Transverse colon (tissue), 4 donors: ENCODE measurements around the gene ZNF862. TPM values are rescaled to one million over a fixed set of nuclear protein-coding genes. Genes with fewer than 3 reads are reported as not detected.

Source experiments
- DNase-seq: peaks from one replicate; pipeline ENCODE4 v3.0.0-alpha.2; 2019
- H3K27ac ChIP-seq, 4 donors: fragments of 200-600 bp; sonication (generic); 2 replicates each; pipeline ENCODE4 v1.5.1; 2016 to 2018; ENCODE audit warnings: inconsistent platforms in 4 of 4
- H3K27me3 ChIP-seq: fragments of 200-600 bp; sonication (generic); 2 replicates; pipeline ENCODE4 v1.5.1; 2017; ENCODE audit warnings: inconsistent platforms
- H3K36me3 ChIP-seq, 4 donors: fragments of 200-600 bp; sonication (generic); 2 replicates each; pipeline ENCODE4 v1.5.1; 2017 to 2019; ENCODE audit warnings: inconsistent platforms in 4 of 4
- H3K4me1 ChIP-seq, 4 donors: fragments of 200-600 bp; sonication (generic); 2 replicates each; pipeline ENCODE4 v1.5.1; 2017 to 2020; ENCODE audit warnings: inconsistent platforms in 4 of 4
- H3K4me3 ChIP-seq, 4 donors: fragments of 200-600 bp; sonication (generic); 1 replicate in 1 of 4; 2 replicates in 3 of 4; pipeline versions ENCODE4 v1.5.1 to v1.6.1; 2017 to 2019; ENCODE audit warnings: inconsistent platforms in 4 of 4
- H3K9me3 ChIP-seq, 2 donors: fragments of 200-600 bp; sonication (generic); 2 replicates each; pipeline ENCODE4 v1.5.1; 2017 to 2019; ENCODE audit warnings: inconsistent platforms in 2 of 2
- EP300 ChIP-seq: sonication (generic); formaldehyde crosslinking; IDR thresholded peaks from one replicate; pipeline ENCODE4 v1.6.1; 2017; ENCODE audit warnings: antibody characterized with exemption, low read depth
- POLR2A ChIP-seq: fragments of 450-650 bp; IDR thresholded peaks from one replicate; pipeline ENCODE4 v1.6.1; 2016; ENCODE audit warnings: antibody characterized with exemption, mild to moderate bottlenecking, moderate library complexity
- POLR2AphosphoS5 ChIP-seq, 3 donors: sonication (generic); formaldehyde crosslinking; IDR thresholded peaks; one replicate each; pipeline ENCODE4 v1.6.1; 2016; ENCODE audit warnings: antibody characterized with exemption in 3 of 3
- WGBS, 2 donors: methylation state at CpG; one replicate each; pipeline ENCODE4 v1.1.5; 2018; ENCODE audit warnings: low coverage in 1 of 2; 5-methylcytosine and 5-hydroxymethylcytosine counted together
- in situ Hi-C, 4 donors: fragments of 200-750 bp; cut with MboI; loops; one replicate each; pipeline versions ENCODE4 v1.15.0 to v1.15.1; 2017; ENCODE audit warnings: low sequenced_read_pairs in 3 of 4, low pct_ligation_motif_present in 1 of 4, low pct_unique_long_range_greater_than_20kb in 1 of 4
- intact Hi-C: fragments of 100-400 bp; cut with DNase I; formaldehyde crosslinking; loops from one replicate; pipeline ENCODE4 v1.15.1; 2023; ENCODE audit warnings: low total_unique reads
- total RNA-seq, 4 donors: library from RNA; depleted of rRNA; stranded (reverse); fragments of >200 nt; gene quantifications; one replicate each; pipeline ENCODE4 v1.1.0, GENCODE V29; 2016
- TF ChIP-seq, protein P1 (sequence below), 5 experiments: fragments of 200-600 bp in 3 of 5; fragments of 450-650 bp in 2 of 5; sonication (generic) in 3 of 5; IDR thresholded peaks; 1 replicate in 2 of 5; 2 replicates in 3 of 5; pipeline ENCODE4 v1.5.1; 2016 to 2017; ENCODE audit warnings: antibody characterized with exemption in 5 of 5, inconsistent platforms in 3 of 5, mild to moderate bottlenecking in 2 of 5, moderate library complexity in 1 of 5

The ZNF862 gene
- total RNA-seq, 4 donors from 2014 or later = 12.7 to 23.5 (median 17.6) TPM

DNA sequence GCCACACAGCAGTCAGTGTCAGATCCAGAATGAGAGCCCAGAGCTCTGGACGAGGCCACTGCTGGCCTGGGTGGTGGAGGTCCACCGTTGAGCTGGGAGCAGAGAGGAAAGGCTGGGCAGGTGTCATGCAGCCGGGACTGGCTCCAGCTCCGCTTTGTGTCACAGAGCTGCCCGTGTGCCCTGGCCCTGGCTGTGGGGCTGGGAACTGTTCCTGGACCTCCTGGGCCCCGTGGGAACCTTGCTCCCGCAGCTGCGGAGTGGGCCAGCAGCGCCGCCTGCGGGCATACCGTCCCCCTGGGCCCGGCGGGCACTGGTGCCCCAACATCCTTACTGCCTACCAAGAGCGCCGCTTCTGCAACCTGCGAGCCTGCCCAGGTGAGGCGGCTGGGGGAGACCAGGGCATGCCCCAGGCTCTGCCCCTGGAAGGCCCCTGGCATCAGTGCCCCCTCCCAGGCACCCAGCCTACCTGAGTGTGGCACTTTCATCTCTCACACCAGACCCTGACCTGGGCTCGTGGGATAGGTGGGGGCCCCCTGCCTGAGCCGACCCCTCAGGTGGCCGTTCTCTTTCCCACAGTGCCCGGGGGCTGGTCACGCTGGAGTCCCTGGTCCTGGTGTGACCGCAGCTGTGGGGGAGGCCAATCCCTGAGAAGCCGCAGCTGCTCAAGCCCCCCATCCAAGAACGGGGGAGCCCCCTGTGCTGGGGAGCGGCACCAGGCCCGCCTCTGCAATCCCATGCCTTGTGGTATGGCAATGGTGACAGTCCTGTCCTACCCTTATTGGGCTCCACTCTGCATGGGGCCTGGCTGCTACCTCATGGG lies 18.8 kb upstream of the ZNF862 start:
- TF ChIP-seq EP300 = no peak
- Histone ChIP-seq H3K27me3 (no peaks in the 10 kb centered on the region), H3K4me3 (no peak overlapping the region), H3K9me3 (no peaks in the 10 kb centered on the region), H3K4me1 (peaks cover 0 to 7% (median 4%) of the 10 kb centered on the region in 4 donors), H3K27ac (no peak overlapping the region), H3K36me3 (no peaks in the 10 kb centered on the region)
- DNase-seq = no peak
- intact Hi-C loops = no loop called here
- WGBS, 2 donors = 86% methylated on average over 16 of the region's 28 CpGs; no CpG with 5 or more reads in 1 of the 2 donors
- in situ Hi-C loops = no loop called here

DNA sequence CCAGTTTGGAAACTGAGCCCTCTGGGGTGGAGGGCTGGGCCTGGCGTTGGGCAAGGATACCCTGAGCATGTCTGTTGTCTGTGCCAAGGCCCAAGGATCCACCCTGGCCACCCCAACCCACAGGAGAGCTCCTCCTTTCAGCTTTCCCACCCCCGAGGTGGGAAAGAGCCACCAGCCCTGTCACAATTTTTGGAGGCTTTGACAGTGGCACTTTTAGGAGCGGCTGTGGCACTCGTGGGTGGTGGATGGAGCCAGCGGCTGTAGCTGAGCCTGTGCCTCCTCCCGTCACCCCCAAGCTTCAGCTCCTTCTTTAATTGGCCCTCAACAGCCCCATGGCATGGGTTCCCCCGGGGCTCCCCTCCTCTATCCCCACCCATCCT lies 18.2 kb upstream of the ZNF862 start:
- TF ChIP-seq, protein P1, sequence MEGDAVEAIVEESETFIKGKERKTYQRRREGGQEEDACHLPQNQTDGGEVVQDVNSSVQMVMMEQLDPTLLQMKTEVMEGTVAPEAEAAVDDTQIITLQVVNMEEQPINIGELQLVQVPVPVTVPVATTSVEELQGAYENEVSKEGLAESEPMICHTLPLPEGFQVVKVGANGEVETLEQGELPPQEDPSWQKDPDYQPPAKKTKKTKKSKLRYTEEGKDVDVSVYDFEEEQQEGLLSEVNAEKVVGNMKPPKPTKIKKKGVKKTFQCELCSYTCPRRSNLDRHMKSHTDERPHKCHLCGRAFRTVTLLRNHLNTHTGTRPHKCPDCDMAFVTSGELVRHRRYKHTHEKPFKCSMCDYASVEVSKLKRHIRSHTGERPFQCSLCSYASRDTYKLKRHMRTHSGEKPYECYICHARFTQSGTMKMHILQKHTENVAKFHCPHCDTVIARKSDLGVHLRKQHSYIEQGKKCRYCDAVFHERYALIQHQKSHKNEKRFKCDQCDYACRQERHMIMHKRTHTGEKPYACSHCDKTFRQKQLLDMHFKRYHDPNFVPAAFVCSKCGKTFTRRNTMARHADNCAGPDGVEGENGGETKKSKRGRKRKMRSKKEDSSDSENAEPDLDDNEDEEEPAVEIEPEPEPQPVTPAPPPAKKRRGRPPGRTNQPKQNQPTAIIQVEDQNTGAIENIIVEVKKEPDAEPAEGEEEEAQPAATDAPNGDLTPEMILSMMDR (IDR thresholded peaks at IDR 0.05) = no peak
- TF ChIP-seq POLR2AphosphoS5 (IDR thresholded peaks at IDR 0.05) (no peak), POLR2A (no peak), EP300 (no peak)
- H3K27me3 ChIP-seq = no peaks in the 10 kb centered on the region
- intact Hi-C loops (no loop called here), in situ Hi-C loops (no loop called here)
- peaks cover 0 to 7% (median 4%) of the 10 kb centered on the region in 4 donors for H3K4me1 ChIP-seq
- H3K9me3 ChIP-seq = no peaks in the 10 kb centered on the region
- H3K27ac ChIP-seq = no peak overlapping the region
- H3K4me3 ChIP-seq = no peak overlapping the region
- WGBS, 2 donors = 60 to 77% methylated on average over 1 to 7 of the region's 7 CpGs
- DNase-seq = no peak
- no peaks in the 10 kb centered on the region for H3K36me3 ChIP-seq

DNA sequence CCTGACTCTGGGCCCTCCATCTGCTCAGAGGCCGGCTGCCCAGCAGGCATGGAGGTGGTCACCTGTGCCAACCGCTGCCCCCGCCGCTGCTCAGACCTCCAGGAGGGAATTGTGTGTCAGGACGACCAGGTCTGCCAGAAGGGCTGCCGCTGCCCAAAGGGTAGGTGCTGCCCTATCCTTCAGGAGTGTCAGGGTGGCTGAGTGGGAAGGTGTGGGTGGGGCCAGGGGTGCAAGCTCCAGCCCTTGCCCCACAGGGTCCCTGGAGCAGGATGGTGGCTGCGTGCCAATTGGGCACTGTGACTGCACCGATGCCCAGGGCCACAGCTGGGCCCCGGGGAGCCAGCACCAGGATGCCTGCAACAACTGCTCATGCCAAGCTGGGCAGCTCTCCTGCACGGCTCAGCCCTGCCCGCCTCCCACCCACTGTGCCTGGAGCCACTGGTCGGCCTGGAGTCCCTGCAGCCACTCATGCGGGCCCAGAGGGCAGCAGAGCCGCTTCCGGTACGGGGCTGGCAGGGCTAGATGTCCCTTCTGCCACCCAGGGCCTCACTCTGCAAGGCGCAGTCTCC lies 17.5 kb upstream of the ZNF862 start:
- Histone ChIP-seq H3K27ac (no peak overlapping the region), H3K27me3 (no peaks in the 10 kb centered on the region), H3K4me1 (peaks cover 0 to 7% (median 4%) of the 10 kb centered on the region in 4 donors), H3K36me3 (no peaks in the 10 kb centered on the region), H3K9me3 (no peaks in the 10 kb centered on the region), H3K4me3 (no peak overlapping the region)
- intact Hi-C loops = no loop called here
- in situ Hi-C loops = no loop called here
- TF ChIP-seq EP300 (no peak), POLR2A (no peak), POLR2AphosphoS5 (IDR thresholded peaks at IDR 0.05) (no peak)
- TF ChIP-seq, protein P1 (IDR thresholded peaks at IDR 0.05) = no peak
- DNase-seq = no peak
- 92% methylated on average over 10 of the region's 17 CpGs; no CpG with 5 or more reads in 1 of the 2 donors for WGBS, 2 donors

DNA sequence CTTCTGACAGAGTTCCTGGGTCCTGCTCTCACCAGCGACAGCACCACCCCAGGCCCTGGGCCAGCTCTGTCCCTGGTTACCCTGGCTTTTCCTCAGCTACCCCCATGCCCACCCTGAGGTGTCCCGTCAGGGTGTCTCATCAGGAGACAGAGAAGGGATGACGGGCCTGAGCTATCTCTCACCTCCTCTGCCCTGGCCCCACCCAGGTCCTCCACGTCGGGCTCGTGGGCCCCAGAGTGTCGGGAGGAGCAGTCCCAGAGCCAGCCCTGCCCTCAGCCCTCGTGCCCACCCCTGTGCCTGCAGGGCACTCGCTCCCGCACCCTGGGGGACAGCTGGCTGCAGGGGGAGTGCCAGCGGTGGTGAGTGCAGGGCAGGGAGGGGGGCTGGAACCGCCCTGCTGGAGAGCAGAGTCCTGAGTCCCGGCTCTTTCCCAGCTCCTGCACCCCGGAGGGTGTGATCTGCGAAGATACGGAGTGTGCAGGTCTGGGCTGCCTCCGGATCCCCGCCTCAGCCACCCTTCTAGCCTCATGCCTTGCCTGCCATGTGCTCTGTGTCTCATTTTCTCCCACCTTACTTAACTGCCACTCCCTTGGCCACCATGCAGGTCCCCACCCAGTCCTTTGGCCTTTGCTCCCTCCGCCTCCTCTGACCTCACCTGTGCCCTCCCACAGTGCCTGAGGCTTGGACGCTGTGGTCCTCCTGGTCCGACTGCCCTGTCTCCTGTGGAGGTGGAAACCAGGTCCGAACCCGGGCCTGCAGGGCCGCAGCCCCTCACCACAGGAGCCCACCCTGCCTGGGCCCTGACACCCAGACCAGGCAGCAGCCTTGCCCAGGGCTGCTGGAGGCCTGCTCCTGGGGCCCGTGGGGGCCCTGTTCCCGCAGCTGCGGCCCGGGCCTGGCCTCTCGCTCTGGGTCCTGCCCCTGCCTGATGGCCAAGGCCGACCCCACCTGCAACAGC lies 16.7 kb upstream of the ZNF862 start:
- 64 to 84% methylated on average over 3 to 22 of the region's 30 CpGs for WGBS, 2 donors
- H3K4me3 ChIP-seq = no peak overlapping the region
- no peaks in the 10 kb centered on the region for H3K36me3 ChIP-seq
- H3K27ac ChIP-seq = no peak overlapping the region
- peak; percentile 38 for DNase-seq
- in situ Hi-C loops (no loop called here), intact Hi-C loops (no loop called here)
- TF ChIP-seq EP300 (no peak), POLR2A (no peak), POLR2AphosphoS5 (IDR thresholded peaks at IDR 0.05) (no peak)
- TF ChIP-seq, protein P1 (IDR thresholded peaks at IDR 0.05) = no peak
- H3K27me3 ChIP-seq = no peaks in the 10 kb centered on the region
- peaks cover 0 to 7% (median 4%) of the 10 kb centered on the region in 4 donors for H3K4me1 ChIP-seq
- H3K9me3 ChIP-seq = no peaks in the 10 kb centered on the region
